ENCODE results near the gene ASAH2B.
"Not testable (repeated sequence)": the region's sequence is repeated elsewhere in the genome, so short reads cannot be mapped to it uniquely, and the experiment has no call there.

Gene ASAH2B

DNA sequence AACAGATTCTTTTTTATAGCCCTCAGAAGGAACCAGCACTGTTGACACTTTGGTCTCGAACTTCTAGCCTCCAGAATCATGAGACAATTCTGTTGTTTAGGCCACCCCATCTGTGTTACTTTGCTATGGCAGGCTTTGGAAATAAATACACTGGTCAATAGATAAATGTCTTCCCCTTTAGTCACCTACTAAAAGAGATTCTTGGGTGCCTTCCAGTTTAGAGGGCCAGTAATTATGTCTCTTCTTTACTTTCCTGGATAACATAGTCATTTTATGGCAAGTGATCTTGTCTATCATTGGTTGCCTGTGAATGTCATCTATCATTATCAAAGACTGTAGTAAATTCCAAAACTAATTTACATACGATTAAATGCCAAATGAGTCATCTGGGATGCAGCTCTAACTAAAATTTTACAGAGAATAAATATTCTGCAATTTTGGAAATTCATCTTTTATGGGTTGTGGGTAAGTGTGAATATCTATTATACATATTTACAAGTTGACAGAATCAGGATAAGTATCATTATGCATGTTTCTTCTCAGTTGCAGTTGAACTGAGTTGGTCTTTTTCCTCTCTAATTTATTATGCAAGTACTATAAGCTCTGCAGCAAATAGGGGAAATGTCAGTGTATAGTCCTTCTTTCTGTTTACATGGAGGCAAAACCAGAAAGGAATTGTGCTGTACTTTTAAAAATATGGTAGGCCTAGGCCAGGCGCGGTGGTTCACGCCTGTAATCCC is 27.2 kb downstream of the ASAH2B start:
- not testable (repeated sequence) for H3K36me3 ChIP-seq (ENCODE audit: control insufficient read depth, insufficient read depth, low read length); H3K4me3 ChIP-seq (ENCODE audit: low read length); H3K27me3 ChIP-seq (ENCODE audit: control insufficient read depth, insufficient read depth, low read length); H3K9ac ChIP-seq (ENCODE audit: low read length); H3K4me1 ChIP-seq (ENCODE audit: control insufficient read depth, insufficient read depth, low read length); H3K27ac ChIP-seq (ENCODE audit: low read depth, low read length)

DNA sequence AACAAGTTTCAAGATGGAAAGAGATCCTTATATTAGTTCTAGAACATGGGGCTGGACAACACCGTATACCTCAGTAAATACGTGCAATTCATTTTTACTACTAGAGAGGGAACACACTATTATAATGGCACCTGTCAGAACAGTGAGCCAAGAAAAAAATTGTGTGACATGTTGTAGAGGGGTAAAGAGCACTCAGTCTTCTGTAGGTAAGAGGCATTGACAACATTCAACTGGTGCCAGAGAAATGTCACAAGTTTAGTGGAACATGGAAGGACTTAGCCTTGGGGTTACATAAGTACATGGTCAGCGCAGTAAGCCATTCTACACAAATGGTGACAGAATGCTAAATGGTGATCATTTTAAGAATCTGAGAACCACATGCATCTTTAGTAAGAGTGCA is 32.3 kb downstream of the ASAH2B start:
- not testable (repeated sequence) for H3K4me1 ChIP-seq (ENCODE audit: control insufficient read depth, insufficient read depth, low read length); H3K4me3 ChIP-seq (ENCODE audit: low read length); H3K36me3 ChIP-seq (ENCODE audit: control insufficient read depth, insufficient read depth, low read length); H3K27me3 ChIP-seq (ENCODE audit: control insufficient read depth, insufficient read depth, low read length); H3K27ac ChIP-seq (ENCODE audit: low read depth, low read length); H3K9ac ChIP-seq (ENCODE audit: low read length)

DNA sequence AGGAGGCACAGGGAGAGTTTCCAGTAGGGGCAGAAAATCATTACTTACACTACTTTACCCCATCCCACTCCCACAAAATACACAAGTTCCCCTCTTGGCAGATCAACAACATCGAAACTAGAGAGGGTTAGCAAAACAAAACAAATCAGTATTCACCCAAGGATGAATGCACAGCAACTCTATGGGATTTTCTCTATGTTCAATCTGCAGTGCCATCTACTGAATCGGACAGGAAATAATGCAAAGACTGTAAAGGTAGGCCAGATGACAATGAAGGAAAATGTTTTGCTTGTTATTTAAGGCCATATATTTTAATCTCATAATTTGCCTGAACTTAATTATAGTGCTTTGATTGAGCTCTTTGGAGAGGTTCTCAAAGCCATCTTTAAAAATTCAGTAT is 35.1 kb downstream of the ASAH2B start:
- H3K4me1 ChIP-seq (ENCODE audit: control insufficient read depth, insufficient read depth, low read length); H3K27me3 ChIP-seq (ENCODE audit: control insufficient read depth, insufficient read depth, low read length): not testable (repeated sequence)

DNA sequence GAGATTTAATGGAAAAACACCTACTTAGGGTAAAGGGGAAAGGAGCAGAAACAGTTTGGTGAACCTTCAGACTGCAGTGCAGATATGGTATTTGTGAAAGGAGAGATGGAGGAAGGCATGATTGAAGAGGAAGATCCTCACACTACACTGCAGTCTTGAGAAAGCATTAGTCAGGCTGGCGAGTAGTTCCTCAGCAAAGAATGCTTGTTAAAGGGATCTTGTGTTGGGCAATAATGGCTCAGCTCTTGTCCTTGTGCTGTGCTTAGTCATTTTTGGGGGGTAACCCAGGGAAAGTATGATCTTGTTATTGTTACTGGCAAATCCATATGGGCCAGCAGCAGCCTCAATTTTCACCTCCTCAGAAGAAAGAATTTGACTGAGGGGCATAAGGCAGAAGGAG is 40.3 kb downstream of the ASAH2B start:
- H3K27me3 ChIP-seq (ENCODE audit: control insufficient read depth, insufficient read depth, low read length); H3K27ac ChIP-seq (ENCODE audit: low read depth, low read length); H3K4me3 ChIP-seq (ENCODE audit: low read length); H3K4me1 ChIP-seq (ENCODE audit: control insufficient read depth, insufficient read depth, low read length); H3K36me3 ChIP-seq (ENCODE audit: control insufficient read depth, insufficient read depth, low read length); H3K9ac ChIP-seq (ENCODE audit: low read length): not testable (repeated sequence)

More for the DNA sequence above, 35.1 kb downstream of the ASAH2B start:
- not testable (repeated sequence) for H3K9ac ChIP-seq (ENCODE audit: low read length); H3K4me3 ChIP-seq (ENCODE audit: low read length); H3K36me3 ChIP-seq (ENCODE audit: control insufficient read depth, insufficient read depth, low read length); H3K27ac ChIP-seq (ENCODE audit: low read depth, low read length)

DNA sequence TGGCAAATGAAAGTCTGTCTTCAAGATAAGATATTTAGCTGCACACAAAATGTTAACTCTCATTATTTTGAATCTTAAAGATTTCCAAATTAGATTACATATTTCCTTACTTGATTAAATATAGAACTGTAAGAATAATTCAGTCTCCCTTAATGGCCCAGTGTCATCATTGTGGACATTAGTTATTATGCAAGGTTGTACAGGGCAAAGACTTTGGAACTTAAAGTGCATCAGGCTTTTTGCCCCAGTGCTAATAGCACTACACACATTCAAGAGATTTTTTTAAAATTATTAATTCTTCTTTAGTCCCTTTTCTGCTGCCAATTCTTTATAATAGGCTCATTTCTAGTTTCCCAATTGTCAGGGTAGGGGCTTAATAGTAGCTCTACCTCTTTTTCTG is 42.3 kb downstream of the ASAH2B start:
- H3K4me1 ChIP-seq (ENCODE audit: control insufficient read depth, insufficient read depth, low read length); H3K9ac ChIP-seq (ENCODE audit: low read length); H3K27ac ChIP-seq (ENCODE audit: low read depth, low read length); H3K4me3 ChIP-seq (ENCODE audit: low read length); H3K27me3 ChIP-seq (ENCODE audit: control insufficient read depth, insufficient read depth, low read length); H3K36me3 ChIP-seq (ENCODE audit: control insufficient read depth, insufficient read depth, low read length): not testable (repeated sequence)

DNA sequence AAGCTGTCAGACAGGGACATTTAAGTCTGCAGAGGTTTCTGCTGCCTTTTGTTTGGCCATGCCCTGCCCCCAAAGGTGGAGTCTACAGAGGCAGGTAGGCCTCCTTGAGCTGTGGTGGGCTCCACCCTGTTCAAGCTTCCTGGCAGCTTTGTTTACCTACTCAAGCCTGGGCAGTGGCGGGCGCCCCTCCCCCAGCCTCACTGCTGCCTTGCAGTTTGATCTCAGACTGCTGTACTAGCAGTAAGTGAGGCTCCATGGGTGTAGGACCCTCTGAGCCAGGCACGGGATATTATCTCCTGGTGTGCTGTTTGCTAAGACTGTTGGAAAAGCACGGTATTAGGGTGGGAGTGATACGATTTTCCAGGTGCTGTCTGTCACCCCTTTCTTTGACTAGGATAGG is 48.2 kb downstream of the ASAH2B start:
- H3K36me3 ChIP-seq (ENCODE audit: control insufficient read depth, insufficient read depth, low read length); H3K4me1 ChIP-seq (ENCODE audit: control insufficient read depth, insufficient read depth, low read length); H3K27ac ChIP-seq (ENCODE audit: low read depth, low read length); H3K4me3 ChIP-seq (ENCODE audit: low read length); H3K27me3 ChIP-seq (ENCODE audit: control insufficient read depth, insufficient read depth, low read length); H3K9ac ChIP-seq (ENCODE audit: low read length): not testable (repeated sequence)

DNA sequence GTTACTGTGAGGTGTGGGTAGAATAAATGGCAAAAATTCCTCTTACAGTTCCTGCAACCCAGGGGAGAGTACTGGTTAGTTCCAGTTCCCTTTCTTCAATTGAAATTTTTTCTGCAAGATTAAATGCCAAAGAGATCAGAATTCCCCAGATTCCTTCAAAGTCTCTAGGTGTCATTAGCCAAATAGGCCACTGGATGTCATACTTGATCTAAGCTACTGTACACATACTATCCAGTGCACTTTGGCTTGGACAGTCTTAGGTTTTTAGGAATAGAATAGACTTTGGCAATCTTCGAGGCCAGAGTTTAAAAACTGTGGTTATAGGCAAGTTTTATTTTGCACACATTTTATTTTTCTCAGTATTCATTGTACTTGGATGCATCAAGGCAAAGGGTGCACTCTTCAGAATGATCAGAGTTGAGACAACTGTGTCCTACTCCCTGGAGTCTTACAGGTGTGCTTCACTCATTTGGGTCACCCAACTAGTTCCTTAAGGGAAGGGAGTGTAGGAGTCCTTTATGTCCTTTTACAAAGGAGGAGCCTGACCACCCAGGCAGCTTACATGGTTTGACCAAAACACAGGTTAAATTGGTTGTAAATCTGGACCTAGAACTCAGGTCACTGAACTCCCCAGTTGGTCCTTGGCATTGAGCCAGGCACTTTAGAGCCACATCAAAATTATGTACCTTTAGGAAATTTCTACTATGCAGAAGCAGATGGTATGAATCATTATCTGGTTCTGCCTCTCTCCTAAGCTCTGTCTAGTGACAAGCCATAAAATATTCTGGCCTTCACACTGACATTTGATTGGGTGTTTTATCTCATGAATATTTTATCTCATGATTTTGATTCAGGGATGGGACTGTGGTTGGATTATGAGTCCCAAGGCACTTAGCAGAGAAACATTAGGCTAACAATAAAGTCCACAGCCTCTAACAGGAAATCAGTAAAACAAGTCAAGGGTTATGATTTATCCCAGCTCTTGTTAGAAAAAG is 49.5 kb downstream of the ASAH2B start:
- H3K27ac ChIP-seq (ENCODE audit: low read depth, low read length), result no peak overlapping the region
- no peak overlapping the region for H3K9ac ChIP-seq (ENCODE audit: low read length)
- no peaks in the 10 kb centered on the region for H3K27me3 ChIP-seq (ENCODE audit: control insufficient read depth, insufficient read depth, low read length)
- no peaks in the 10 kb centered on the region for H3K36me3 ChIP-seq (ENCODE audit: control insufficient read depth, insufficient read depth, low read length)
- no peak overlapping the region for H3K4me3 ChIP-seq (ENCODE audit: low read length)
- no peaks in the 10 kb centered on the region for H3K4me1 ChIP-seq (ENCODE audit: control insufficient read depth, insufficient read depth, low read length)

DNA sequence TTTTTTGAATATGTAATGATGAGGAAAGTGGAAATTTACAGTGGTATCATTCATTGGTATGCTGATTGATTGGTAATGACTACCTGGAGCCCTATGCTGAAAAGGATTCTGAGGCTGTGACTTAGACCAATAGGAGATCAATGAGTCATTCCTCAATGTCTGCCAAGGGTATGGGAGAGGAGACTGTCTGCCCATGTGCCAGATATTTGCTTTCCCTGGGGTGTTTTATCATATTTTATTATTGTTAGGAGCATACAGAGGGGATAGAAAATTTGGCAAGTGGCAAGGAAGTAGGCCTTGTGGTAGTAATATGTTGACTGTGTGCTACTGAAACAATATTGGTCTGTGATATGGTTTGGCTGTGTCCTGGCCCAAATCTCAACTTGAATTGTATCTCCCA is 54.8 kb downstream of the ASAH2B start:
- Histone ChIP-seq H3K4me1 (ENCODE audit: control insufficient read depth, insufficient read depth, low read length) (no peaks in the 10 kb centered on the region), H3K27me3 (ENCODE audit: control insufficient read depth, insufficient read depth, low read length) (no peaks in the 10 kb centered on the region), H3K27ac (ENCODE audit: low read depth, low read length) (no peak overlapping the region), H3K36me3 (ENCODE audit: control insufficient read depth, insufficient read depth, low read length) (no peaks in the 10 kb centered on the region), H3K9ac (ENCODE audit: low read length) (no peak overlapping the region), H3K4me3 (ENCODE audit: low read length) (no peak overlapping the region)

DNA sequence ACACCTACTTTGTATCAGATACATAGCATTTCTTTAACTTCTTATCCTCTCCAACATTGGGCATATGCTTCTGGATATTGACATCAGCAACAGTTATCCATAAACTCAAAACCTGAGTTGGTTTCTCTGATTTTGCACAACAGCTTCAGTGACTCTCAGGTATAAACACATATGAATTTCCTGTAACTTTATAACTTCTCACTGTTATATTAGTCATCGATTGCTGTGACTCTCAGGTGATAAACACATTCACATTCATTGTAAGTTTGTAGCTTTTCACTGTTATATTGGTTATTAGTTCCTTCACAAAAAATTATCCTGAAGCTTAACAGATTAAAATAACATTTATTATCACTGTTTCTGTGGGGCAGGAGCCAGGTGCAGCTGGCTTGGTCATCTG is 57.0 kb downstream of the ASAH2B start:
- Histone ChIP-seq H3K36me3 (ENCODE audit: control insufficient read depth, insufficient read depth, low read length) (no peaks in the 10 kb centered on the region), H3K27ac (ENCODE audit: low read depth, low read length) (no peak overlapping the region), H3K4me1 (ENCODE audit: control insufficient read depth, insufficient read depth, low read length) (no peaks in the 10 kb centered on the region), H3K27me3 (ENCODE audit: control insufficient read depth, insufficient read depth, low read length) (no peaks in the 10 kb centered on the region), H3K9ac (ENCODE audit: low read length) (no peak overlapping the region), H3K4me3 (ENCODE audit: low read length) (no peak overlapping the region)

DNA sequence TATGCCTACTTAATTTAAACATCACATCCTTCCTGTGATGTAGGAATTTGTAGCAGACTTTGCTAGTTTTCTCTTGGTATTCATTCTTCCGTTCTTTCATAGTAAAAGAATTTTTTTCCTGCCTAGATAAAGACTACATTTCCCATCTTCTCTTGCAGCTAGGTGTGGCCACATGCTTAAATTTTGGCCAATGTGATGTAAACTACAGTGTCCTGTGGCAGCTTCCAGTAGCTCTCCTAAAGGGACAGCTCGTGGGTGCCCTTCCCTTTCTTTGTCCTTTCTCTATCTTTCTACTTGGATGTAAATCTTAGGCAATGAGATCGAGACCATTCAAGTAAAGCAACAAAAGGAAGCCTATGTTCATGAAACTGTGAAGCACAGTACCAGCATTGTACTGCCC is 58.6 kb downstream of the ASAH2B start:
- Histone ChIP-seq H3K27ac (ENCODE audit: low read depth, low read length) (no peak overlapping the region), H3K36me3 (ENCODE audit: control insufficient read depth, insufficient read depth, low read length) (no peaks in the 10 kb centered on the region), H3K27me3 (ENCODE audit: control insufficient read depth, insufficient read depth, low read length) (no peaks in the 10 kb centered on the region), H3K4me3 (ENCODE audit: low read length) (no peak overlapping the region), H3K9ac (ENCODE audit: low read length) (no peak overlapping the region), H3K4me1 (ENCODE audit: control insufficient read depth, insufficient read depth, low read length) (no peaks in the 10 kb centered on the region)

DNA sequence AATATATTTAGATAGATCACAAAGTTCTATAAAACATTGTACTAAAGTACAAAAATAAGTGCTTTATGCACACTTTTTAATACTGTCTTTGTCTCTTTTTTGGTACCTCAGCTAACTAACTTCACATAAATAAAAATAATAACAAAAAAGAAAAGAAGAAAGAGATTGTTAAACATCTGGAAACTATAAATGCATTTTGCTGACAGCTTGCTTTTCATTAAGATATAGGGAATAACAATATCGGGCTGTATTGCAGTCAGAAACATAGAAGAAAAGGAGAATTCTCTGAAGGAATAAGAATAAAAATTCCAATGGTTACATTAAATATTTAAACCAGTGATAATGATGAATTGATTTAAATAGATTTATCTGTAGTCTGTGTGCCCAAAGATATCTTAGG is 59.9 kb downstream of the ASAH2B start:
- Histone ChIP-seq H3K36me3 (ENCODE audit: control insufficient read depth, insufficient read depth, low read length) (no peaks in the 10 kb centered on the region), H3K4me3 (ENCODE audit: low read length) (no peak overlapping the region), H3K27me3 (ENCODE audit: control insufficient read depth, insufficient read depth, low read length) (no peaks in the 10 kb centered on the region), H3K27ac (ENCODE audit: low read depth, low read length) (no peak overlapping the region), H3K9ac (ENCODE audit: low read length) (no peak overlapping the region), H3K4me1 (ENCODE audit: control insufficient read depth, insufficient read depth, low read length) (no peaks in the 10 kb centered on the region)

DNA sequence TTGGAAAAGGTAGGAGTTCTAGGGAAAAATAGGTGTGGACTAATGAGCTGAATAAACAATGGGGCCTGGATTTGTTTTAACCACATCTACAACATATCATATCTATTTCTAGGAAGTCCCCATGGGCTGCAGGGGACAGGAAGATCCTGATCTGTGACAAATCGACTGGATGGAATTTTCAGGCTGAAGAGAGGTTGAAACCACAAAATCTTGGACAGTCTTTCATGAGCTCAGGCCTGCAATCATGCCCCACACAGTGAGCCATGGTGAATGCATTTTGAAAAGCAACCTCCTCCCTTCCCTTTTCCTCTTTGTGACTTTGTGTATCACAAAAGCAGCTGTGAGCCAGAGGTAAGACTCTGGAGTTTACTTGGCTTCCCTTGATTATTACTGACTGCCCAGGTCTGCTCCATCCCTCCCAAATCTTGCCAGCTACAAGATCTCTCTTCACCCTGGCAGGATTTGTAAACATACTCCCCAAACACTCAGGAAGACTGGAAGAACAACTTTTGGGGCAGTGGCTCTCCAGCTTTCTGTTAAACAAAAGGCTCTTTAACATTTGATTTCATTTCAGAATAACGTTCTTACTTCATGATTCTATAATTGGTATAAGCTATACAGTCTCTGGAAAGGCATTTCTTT is 66.4 kb downstream of the ASAH2B start:
- no peaks in the 10 kb centered on the region for H3K4me1 ChIP-seq (ENCODE audit: control insufficient read depth, insufficient read depth, low read length)
- no peak overlapping the region for H3K27ac ChIP-seq (ENCODE audit: low read depth, low read length)
- no peaks in the 10 kb centered on the region for H3K36me3 ChIP-seq (ENCODE audit: control insufficient read depth, insufficient read depth, low read length)
- H3K4me3 ChIP-seq (ENCODE audit: low read length), result no peak overlapping the region
- H3K27me3 ChIP-seq (ENCODE audit: control insufficient read depth, insufficient read depth, low read length), result no peaks in the 10 kb centered on the region
- H3K9ac ChIP-seq (ENCODE audit: low read length), result no peak overlapping the region

All from rectal smooth muscle tissue (tissue), 1 donor.